IMR-90 (cell line): ENCODE results near the gene NPIPB2.

Experiments used
- CTCF ChIP-seq: conservative IDR thresholded peaks from 2 replicates; pipeline ENCODE4 v1.5.1; 2012; ENCODE audit warnings: mild to moderate bottlenecking, low read depth, low read length, improper control_type of control experiment
- RAD21 ChIP-seq: IDR thresholded peaks from 2 replicates; pipeline ENCODE4 v1.6.1; 2012; ENCODE audit warnings: low read length, improper control_type of control experiment
- TF ChIP-seq, protein P1 (sequence below): fragments of 150-350 bp; IDR thresholded peaks from 2 replicates; pipeline ENCODE4 v1.6.1; 2016; ENCODE audit warnings: low read depth, mild to moderate bottlenecking, low read length, moderate library complexity, borderline replicate concordance

- TF ChIP-seq CTCF (no peak), RAD21 (no peak)
- TF ChIP-seq, protein P1, sequence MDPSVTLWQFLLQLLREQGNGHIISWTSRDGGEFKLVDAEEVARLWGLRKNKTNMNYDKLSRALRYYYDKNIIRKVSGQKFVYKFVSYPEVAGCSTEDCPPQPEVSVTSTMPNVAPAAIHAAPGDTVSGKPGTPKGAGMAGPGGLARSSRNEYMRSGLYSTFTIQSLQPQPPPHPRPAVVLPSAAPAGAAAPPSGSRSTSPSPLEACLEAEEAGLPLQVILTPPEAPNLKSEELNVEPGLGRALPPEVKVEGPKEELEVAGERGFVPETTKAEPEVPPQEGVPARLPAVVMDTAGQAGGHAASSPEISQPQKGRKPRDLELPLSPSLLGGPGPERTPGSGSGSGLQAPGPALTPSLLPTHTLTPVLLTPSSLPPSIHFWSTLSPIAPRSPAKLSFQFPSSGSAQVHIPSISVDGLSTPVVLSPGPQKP: no peak
Observed at GRCh38 chr16:11948819-11949218, 7.0 kb upstream of the NPIPB2 start.
